HG02973 (cell line): ENCODE results near the gene RERG.

Experiments used
- ATAC-seq: cut with Tn5 transposase; IDR thresholded peaks from one replicate; pipeline ENCODE4 v1.9.1; 2021; ENCODE audit warnings: moderate library complexity; ENCODE audit not compliant: unreplicated experiment

RERG gene

GRCh38 chr12:15220451-15220850 lies 766 bp downstream of the RERG start:
- no peak for ATAC-seq

DNA sequence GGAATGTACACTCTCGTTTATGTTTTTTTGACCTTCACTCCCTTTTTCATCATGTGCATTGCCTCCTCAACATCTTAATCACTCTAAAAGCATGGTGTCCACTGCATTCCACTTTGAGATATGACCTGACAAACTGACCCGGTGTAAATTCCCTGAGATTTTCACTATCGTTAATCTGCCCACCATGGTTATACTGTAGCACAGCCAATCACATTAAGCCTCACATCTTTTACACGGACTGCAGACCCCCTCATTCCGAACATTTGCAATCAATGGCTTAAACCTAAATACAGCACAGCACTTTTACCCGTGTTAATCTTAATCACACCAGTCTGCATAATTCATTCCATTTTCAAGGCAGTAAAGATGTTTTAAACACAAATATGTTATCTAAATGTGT lies 2.4 kb downstream of the RERG start:
- ATAC-seq = no peak

GRCh38 chr12:15216036-15216889 lies 5.0 kb downstream of the RERG start:
- ATAC-seq = no peak

GRCh38 chr12:15214851-15215601 lies 6.2 kb downstream of the RERG start:
- no peak for ATAC-seq

- ATAC-seq = no peak
Measured at GRCh38 chr12:15212930-15213329, 8.3 kb downstream of the RERG start.

DNA sequence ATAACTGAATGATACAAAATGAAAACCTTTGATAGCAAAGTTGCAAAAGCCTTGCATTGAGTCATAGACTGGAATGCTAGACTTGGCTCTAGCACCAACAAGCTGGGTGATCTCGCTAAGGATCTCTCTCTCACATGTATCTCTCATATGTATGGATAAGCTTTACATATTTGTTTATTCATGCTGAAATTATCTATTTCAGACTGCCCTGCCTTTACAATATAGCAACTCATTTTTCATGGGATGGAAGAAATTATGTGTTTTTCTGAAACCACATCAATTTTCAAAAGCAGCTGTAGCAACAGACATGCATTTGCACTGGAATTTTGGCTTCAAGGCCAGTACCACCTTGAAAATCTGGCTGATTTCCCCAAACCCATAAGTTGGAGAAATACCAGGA lies 11.4 kb downstream of the RERG start:
- ATAC-seq = no peak

- ATAC-seq = no peak
Measured at GRCh38 chr12:15208871-15209656, 12.2 kb downstream of the RERG start.

DNA sequence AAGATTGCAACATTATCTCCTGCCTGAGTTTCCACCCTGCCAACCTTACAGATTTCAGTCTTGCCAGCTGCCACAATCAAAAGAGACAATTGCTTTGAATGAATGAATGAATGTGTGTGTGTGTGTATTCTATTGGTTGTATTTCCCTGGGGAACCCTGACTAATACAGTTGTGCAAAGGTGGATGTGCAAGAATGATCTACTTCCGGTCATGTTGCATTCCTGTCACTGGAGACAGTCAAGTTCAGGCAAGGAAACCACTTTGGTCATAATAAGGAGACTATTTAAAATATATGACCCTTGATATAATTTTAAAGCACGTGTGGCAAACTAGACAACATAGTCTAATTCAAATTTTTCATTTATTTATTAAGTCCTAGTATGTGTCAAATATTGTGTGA lies 13.1 kb downstream of the RERG start:
- no peak for ATAC-seq

GRCh38 chr12:15206831-15207389 lies 14.3 kb downstream of the RERG start:
- ATAC-seq = no peak

DNA sequence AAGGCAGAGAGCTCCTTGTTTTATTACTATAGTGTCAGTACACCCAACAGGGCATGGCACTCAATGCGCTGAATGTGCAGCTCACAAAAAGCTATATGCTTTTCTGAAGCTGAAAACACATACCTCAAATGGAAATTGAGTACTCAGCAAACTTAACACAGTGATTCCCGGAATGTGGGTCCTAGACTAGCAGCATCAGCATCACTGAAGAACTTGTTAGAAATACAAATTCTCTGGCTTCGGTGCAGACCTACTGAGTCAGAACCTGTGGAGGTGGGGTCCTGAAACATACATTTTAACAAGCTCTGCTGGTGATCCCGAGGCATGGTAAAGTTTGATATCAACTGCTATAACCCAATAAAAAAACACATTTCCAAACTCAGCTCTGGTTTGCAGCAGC lies 14.9 kb downstream of the RERG start:
- no peak for ATAC-seq

DNA sequence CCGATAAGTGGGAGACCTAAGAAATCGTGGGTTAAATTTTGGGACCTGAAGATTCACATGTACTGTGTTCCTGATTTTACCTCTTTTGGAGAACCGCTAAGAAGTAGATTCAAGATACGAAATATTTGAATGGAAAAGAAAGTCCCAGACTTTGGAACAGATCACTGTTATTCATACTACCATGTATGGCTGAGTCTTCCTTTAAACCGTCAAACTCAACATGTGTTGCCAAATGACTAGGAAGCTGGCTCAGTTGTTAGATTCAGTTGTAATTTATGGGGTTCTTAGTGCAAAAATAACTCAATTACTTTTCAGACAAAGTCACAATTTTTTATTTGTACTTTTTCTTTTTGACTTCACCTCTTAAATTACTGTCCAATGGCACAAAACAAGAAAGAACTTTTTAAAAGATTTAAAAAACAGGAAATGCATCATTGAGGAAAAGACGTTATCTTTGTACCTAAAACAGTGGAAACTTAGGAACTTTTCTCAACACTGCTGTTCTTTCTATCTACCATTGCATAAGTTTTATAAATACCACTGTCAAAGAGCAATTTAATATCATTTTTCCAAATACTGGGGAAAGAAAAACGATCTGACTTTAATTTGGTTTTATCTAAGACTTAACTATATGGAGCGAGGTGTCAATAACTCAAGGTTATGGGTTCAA lies 15.7 kb downstream of the RERG start:
- ATAC-seq = no peak

GRCh38 chr12:15201456-15201855 lies 19.8 kb downstream of the RERG start:
- no peak for ATAC-seq

DNA sequence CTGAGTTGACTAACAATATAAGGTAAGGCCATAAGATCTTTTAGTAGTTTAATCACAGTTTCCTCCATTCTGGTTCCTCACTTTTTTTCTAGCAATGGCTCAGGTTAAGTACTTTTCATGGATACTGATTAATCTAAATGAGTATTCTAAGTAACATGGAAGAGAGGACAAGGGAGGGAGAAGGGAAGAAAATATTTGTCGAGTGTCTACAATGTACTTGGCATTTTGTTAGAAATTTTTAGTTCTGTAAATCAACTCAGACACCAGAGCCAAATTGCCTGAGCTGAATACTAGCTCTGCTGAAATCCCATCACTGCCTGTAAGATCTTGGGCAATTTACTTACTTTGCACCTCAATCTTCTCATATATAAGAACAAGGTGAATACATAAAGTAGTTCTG lies 20.2 kb downstream of the RERG start:
- ATAC-seq = no peak

GRCh38 chr12:15200641-15201040 lies 20.6 kb downstream of the RERG start:
- ATAC-seq = no peak

DNA sequence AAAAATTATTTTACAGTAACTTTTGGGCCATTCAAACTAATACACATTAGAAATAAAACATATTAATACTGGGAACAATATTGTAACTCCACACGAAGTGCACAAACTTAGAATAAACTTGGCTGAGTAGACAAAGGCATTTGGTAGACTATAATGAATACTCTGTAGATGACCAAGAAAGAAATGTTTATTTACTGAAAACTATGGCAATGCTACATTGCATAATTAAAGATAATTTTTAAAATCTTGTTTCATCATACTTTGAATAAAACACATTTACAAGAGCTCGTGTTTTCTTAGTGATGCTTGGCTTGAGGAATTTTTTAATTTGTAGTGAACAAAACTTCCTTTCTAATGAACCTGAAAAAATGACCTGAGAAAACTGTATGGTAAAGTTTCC lies 21.3 kb downstream of the RERG start:
- no peak for ATAC-seq

- ATAC-seq = no peak
Measured at GRCh38 chr12:15196678-15197505, 24.3 kb downstream of the RERG start.

GRCh38 chr12:15196221-15196620 lies 25.0 kb downstream of the RERG start:
- no peak for ATAC-seq

DNA sequence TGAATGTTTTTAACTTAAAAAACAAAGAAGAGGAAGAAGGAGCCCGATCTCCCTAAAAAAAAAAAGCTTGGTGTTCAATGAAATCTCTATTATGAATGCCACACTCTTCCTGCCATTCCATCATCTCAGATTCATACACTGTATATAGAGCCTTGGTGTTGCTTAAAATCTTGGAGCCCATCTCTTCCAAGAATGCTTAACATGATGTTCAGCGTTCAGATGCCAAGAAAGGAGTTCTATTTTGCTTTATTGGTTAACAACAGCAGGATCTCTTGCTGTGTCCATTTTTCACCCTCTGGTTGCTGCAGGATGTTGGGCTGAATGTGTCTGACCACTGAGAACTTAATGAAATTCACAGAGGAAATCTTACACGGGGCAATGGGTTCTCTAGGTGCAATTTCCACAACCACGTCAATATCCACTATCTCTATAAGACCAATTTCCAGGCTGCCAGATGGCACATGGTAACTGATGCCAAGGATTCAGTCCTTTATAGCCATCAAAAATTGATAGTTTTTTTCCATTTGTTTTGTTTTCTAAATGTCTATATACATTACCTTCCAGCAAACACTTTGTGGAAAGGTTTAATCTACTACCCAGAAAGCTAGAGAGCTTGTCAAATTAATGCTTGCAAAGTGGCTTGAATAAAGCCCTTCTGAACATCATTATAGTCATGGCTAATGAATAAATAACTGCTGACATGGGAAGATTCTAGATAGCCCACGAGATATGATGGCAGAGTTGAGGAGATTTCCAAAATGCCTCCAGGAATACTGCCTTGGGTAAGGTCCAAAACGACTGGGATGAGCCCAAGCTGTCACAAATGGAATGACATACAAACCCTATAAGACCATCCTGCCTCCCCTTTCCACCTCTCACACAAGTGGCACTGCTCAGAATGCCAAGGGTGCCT lies 26.5 kb downstream of the RERG start:
- no peak for ATAC-seq

GRCh38 chr12:15193946-15194345 lies 27.3 kb downstream of the RERG start:
- ATAC-seq = no peak
